Measurements from ENCODE around the gene PDXDC1. TPM values are rescaled to one million over a fixed set of nuclear protein-coding genes. Genes with fewer than 3 reads are reported as not detected.
A peak's percentile ranks its signal among the peaks of the same experiment; 100 is the strongest.
"Not testable (repeated sequence)": the region's sequence is repeated elsewhere in the genome, so short reads cannot be mapped to it uniquely, and the experiment has no call there.

The PDXDC1 gene
- total and polyA plus RNA-seq, 2 donors: 46.4 to 65.8 TPM

GRCh38 chr16:15031586-15031985 is 56.8 kb downstream of the PDXDC1 start:
- Histone ChIP-seq H3K4me3 (ENCODE audit: low read depth, low read length) (no peak overlapping the region), H3K36me3 (ENCODE audit: insufficient read depth) (peaks cover 6% of the 10 kb centered on the region), H3K27ac (ENCODE audit: low read depth) (no peak overlapping the region), H3K4me1 (ENCODE audit: insufficient read depth) (no peaks in the 10 kb centered on the region)
- 90% methylated on average over 8 of the region's 8 CpGs for WGBS
- no peak for DNase-seq (ENCODE audit: extremely low spot score)

- no peak overlapping the region for H3K27ac ChIP-seq (ENCODE audit: low read depth)
- no peak overlapping the region for H3K4me3 ChIP-seq (ENCODE audit: low read depth, low read length)
- 81% methylated on average over 13 of the region's 13 CpGs for WGBS
- no peaks in the 10 kb centered on the region for H3K4me1 ChIP-seq (ENCODE audit: insufficient read depth)
- no peak for DNase-seq (ENCODE audit: extremely low spot score)
- H3K36me3 ChIP-seq (ENCODE audit: insufficient read depth): peaks cover 7% of the 10 kb centered on the region
Observed at GRCh38 chr16:15032547-15033308, 57.9 kb downstream of the PDXDC1 start.

- no peaks in the 10 kb centered on the region for H3K4me1 ChIP-seq (ENCODE audit: insufficient read depth)
- 80% methylated on average over 14 of the region's 14 CpGs for WGBS
Observed at GRCh38 chr16:15033309-15033707, 58.5 kb downstream of the PDXDC1 start.

GRCh38 chr16:15034266-15035162 is 59.7 kb downstream of the PDXDC1 start:
- 84% methylated on average over 23 of the region's 23 CpGs for WGBS
- H3K36me3 ChIP-seq (ENCODE audit: insufficient read depth): peaks cover 7% of the 10 kb centered on the region
- no peak overlapping the region for H3K4me3 ChIP-seq (ENCODE audit: low read depth, low read length)
- no peak overlapping the region for H3K27ac ChIP-seq (ENCODE audit: low read depth)
- DNase-seq (ENCODE audit: extremely low spot score): no peak
- no peaks in the 10 kb centered on the region for H3K4me1 ChIP-seq (ENCODE audit: insufficient read depth)

More at GRCh38 chr16:15033309-15033707, 58.5 kb downstream of the PDXDC1 start:
- H3K36me3 ChIP-seq (ENCODE audit: insufficient read depth): peaks cover 7% of the 10 kb centered on the region
- H3K4me3 ChIP-seq (ENCODE audit: low read depth, low read length): no peak overlapping the region
- DNase-seq (ENCODE audit: extremely low spot score): no peak
- H3K27ac ChIP-seq (ENCODE audit: low read depth): no peak overlapping the region

GRCh38 chr16:15035163-15035729 is 60.4 kb downstream of the PDXDC1 start:
- H3K4me1 ChIP-seq (ENCODE audit: insufficient read depth): no peaks in the 10 kb centered on the region
- H3K4me3 ChIP-seq (ENCODE audit: low read depth, low read length): no peak overlapping the region
- no peak for DNase-seq (ENCODE audit: extremely low spot score)
- 90% methylated on average over 15 of the region's 15 CpGs for WGBS
- no peak overlapping the region for H3K27ac ChIP-seq (ENCODE audit: low read depth)
- peaks cover 11% of the 10 kb centered on the region for H3K36me3 ChIP-seq (ENCODE audit: insufficient read depth)

- peaks cover 11% of the 10 kb centered on the region for H3K36me3 ChIP-seq (ENCODE audit: insufficient read depth)
- H3K4me1 ChIP-seq (ENCODE audit: insufficient read depth): no peaks in the 10 kb centered on the region
- H3K27ac ChIP-seq (ENCODE audit: low read depth): no peak overlapping the region
- no peak for DNase-seq (ENCODE audit: extremely low spot score)
- 81% methylated on average over 10 of the region's 10 CpGs for WGBS
- H3K4me3 ChIP-seq (ENCODE audit: low read depth, low read length): no peak overlapping the region
Observed at GRCh38 chr16:15037003-15037402, 62.2 kb downstream of the PDXDC1 start.

- 69% methylated on average over 4 of the region's 4 CpGs for WGBS
- no peak for DNase-seq (ENCODE audit: extremely low spot score)
- Histone ChIP-seq H3K4me1 (ENCODE audit: insufficient read depth) (no peaks in the 10 kb centered on the region), H3K36me3 (ENCODE audit: insufficient read depth) (peaks cover 11% of the 10 kb centered on the region), H3K27ac (ENCODE audit: low read depth) (no peak overlapping the region), H3K4me3 (ENCODE audit: low read depth, low read length) (no peak overlapping the region)
Observed at GRCh38 chr16:15037745-15038144, 62.9 kb downstream of the PDXDC1 start.

GRCh38 chr16:15038689-15039088 is 63.9 kb downstream of the PDXDC1 start:
- Histone ChIP-seq H3K36me3 (ENCODE audit: insufficient read depth) (peaks cover 7% of the 10 kb centered on the region), H3K27ac (ENCODE audit: low read depth) (no peak overlapping the region), H3K4me1 (ENCODE audit: insufficient read depth) (no peaks in the 10 kb centered on the region), H3K4me3 (ENCODE audit: low read depth, low read length) (no peak overlapping the region)
- DNase-seq (ENCODE audit: extremely low spot score): no peak
- WGBS: 85% methylated on average over 9 of the region's 9 CpGs

GRCh38 chr16:15041271-15042004 is 66.6 kb downstream of the PDXDC1 start:
- Histone ChIP-seq H3K4me1 (ENCODE audit: insufficient read depth) (no peaks in the 10 kb centered on the region), H3K4me3 (ENCODE audit: low read depth, low read length) (no peak overlapping the region), H3K36me3 (ENCODE audit: insufficient read depth) (peaks cover 9% of the 10 kb centered on the region), H3K27ac (ENCODE audit: low read depth) (peak overlapping the region; percentile 48)
- 41% methylated on average over 16 of the region's 16 CpGs for WGBS
- no peak for DNase-seq (ENCODE audit: extremely low spot score)

- H3K36me3 ChIP-seq (ENCODE audit: insufficient read depth): peaks cover 8% of the 10 kb centered on the region
Observed at GRCh38 chr16:15043344-15043743, 68.5 kb downstream of the PDXDC1 start.

GRCh38 chr16:15044286-15044685 is 69.5 kb downstream of the PDXDC1 start:
- Histone ChIP-seq H3K4me3 (ENCODE audit: low read depth, low read length) (no peak overlapping the region), H3K27ac (ENCODE audit: low read depth) (no peak overlapping the region), H3K4me1 (ENCODE audit: insufficient read depth) (no peaks in the 10 kb centered on the region), H3K36me3 (ENCODE audit: insufficient read depth) (peaks cover 8% of the 10 kb centered on the region)
- no peak for DNase-seq (ENCODE audit: extremely low spot score)
- 90% methylated on average over 11 of the region's 11 CpGs for WGBS

More at GRCh38 chr16:15043344-15043743, 68.5 kb downstream of the PDXDC1 start:
- no peak for DNase-seq (ENCODE audit: extremely low spot score)
- 97% methylated on average over 5 of the region's 5 CpGs for WGBS
- Histone ChIP-seq H3K27ac (ENCODE audit: low read depth) (no peak overlapping the region), H3K4me3 (ENCODE audit: low read depth, low read length) (no peak overlapping the region), H3K4me1 (ENCODE audit: insufficient read depth) (no peaks in the 10 kb centered on the region)

- 85% methylated on average over 9 of the region's 9 CpGs for WGBS
Observed at GRCh38 chr16:15045270-15045669, 70.4 kb downstream of the PDXDC1 start.

More at GRCh38 chr16:15045270-15045669, 70.4 kb downstream of the PDXDC1 start:
- H3K27ac ChIP-seq (ENCODE audit: low read depth); H3K4me1 ChIP-seq (ENCODE audit: insufficient read depth); H3K36me3 ChIP-seq (ENCODE audit: insufficient read depth); H3K4me3 ChIP-seq (ENCODE audit: low read depth, low read length); DNase-seq (ENCODE audit: extremely low spot score): not testable (repeated sequence)
